HCEC 1CT (cell line): ENCODE data around the gene MAGEA2.
"Not testable (repeated sequence)": the region's sequence is repeated elsewhere in the genome, so short reads cannot be mapped to it uniquely, and the experiment has no call there.

Experiments used
- DNase-seq: peaks from one replicate; pipeline ENCODE4 v3.0.0-alpha.2; 2017

Gene MAGEA2

GRCh38 chrX:152753686-152754650, at the start of gene MAGEA2:
Gene MAGEA2 (minus strand): TSS chrX:152753842. CDS start chrX:152751363, 2,479 bp downstream.
- DNase-seq, result not testable (repeated sequence)

- DNase-seq, result no peak
Measured at GRCh38 chrX:152798945-152799344, 45.3 kb upstream of the MAGEA2 start.

- not testable (repeated sequence) for DNase-seq
Measured at GRCh38 chrX:152787062-152787461, 33.4 kb upstream of the MAGEA2 start.

- DNase-seq, result not testable (repeated sequence)
Measured at GRCh38 chrX:152769549-152770289, 16.1 kb upstream of the MAGEA2 start, which contains the start of gene MAGEA6. Gene MAGEA6 (minus strand): TSS chrX:152769689. CDS start chrX:152767650, 2,039 bp downstream.

GRCh38 chrX:152766562-152766961, 12.9 kb upstream of the MAGEA2 start:
- not testable (repeated sequence) for DNase-seq

- not testable (repeated sequence) for DNase-seq
Measured at GRCh38 chrX:152761582-152761981, 7.9 kb upstream of the MAGEA2 start.

- not testable (repeated sequence) for DNase-seq
Measured at GRCh38 chrX:152759544-152759943, 5.9 kb upstream of the MAGEA2 start.

GRCh38 chrX:152758918-152759317, 5.3 kb upstream of the MAGEA2 start, which contains the start of gene CSAG3:
Gene CSAG3 (plus strand): TSS chrX:152759218.
- not testable (repeated sequence) for DNase-seq

GRCh38 chrX:152754871-152755270, 1.2 kb upstream of the MAGEA2 start:
- DNase-seq, result not testable (repeated sequence)

GRCh38 chrX:152738560-152738959, 15.1 kb downstream of the MAGEA2 start:
- DNase-seq, result no peak

- not testable (repeated sequence) for DNase-seq
Measured at GRCh38 chrX:152736528-152736927, 17.1 kb downstream of the MAGEA2 start.

- DNase-seq, result no peak
Measured at GRCh38 chrX:152735860-152736511, 17.7 kb downstream of the MAGEA2 start.

GRCh38 chrX:152735101-152735500, 18.5 kb downstream of the MAGEA2 start:
- DNase-seq, result no peak

- DNase-seq, result not testable (repeated sequence)
Measured at GRCh38 chrX:152734143-152734858, 19.3 kb downstream of the MAGEA2 start.

GRCh38 chrX:152733261-152733975, 20.2 kb downstream of the MAGEA2 start, which contains the start of the genes CSAG1 and MAGEA12:
Gene CSAG1 (minus strand): TSS chrX:152733721. CDS start chrX:152732460, 1,261 bp downstream.
Gene MAGEA12 (plus strand): TSS chrX:152733757. CDS start chrX:152736162, 2,405 bp downstream.
- DNase-seq, result no peak

GRCh38 chrX:152725409-152725808, 28.2 kb downstream of the MAGEA2 start:
- no peak for DNase-seq

GRCh38 chrX:152713815-152714787, 39.5 kb downstream of the MAGEA2 start, which contains the start of gene MAGEA2B:
Gene MAGEA2B (plus strand): TSS chrX:152714628. CDS start chrX:152717107, 2,479 bp downstream.
- DNase-seq, result not testable (repeated sequence)

GRCh38 chrX:152713195-152713594, 40.4 kb downstream of the MAGEA2 start:
- not testable (repeated sequence) for DNase-seq

GRCh38 chrX:152709173-152709572, 44.5 kb downstream of the MAGEA2 start, which contains the start of gene CSAG2:
Gene CSAG2 (minus strand): TSS chrX:152709273. CDS start chrX:152709112, 161 bp downstream.
- not testable (repeated sequence) for DNase-seq
